LNCaP clone FGC (cell line): ENCODE results near the gene AQP11.

Source experiments
- DNase-seq: peaks from one replicate; pipeline ENCODE4 v3.0.0-alpha.2; 2011; ENCODE audit warnings: low read depth
- H3K4me3 ChIP-seq: 2 replicates; pipeline ENCODE4 v1.5.1; 2011; ENCODE audit warnings: mild to moderate bottlenecking, low read depth, low read length, control low read depth
- CTCF ChIP-seq: IDR thresholded peaks from 2 replicates; pipeline ENCODE4 v1.5.1; 2012; ENCODE audit warnings: mild to moderate bottlenecking; ENCODE audit not compliant: control insufficient read depth, insufficient read depth; ENCODE audit errors: extremely low read depth

The AQP11 gene

DNA sequence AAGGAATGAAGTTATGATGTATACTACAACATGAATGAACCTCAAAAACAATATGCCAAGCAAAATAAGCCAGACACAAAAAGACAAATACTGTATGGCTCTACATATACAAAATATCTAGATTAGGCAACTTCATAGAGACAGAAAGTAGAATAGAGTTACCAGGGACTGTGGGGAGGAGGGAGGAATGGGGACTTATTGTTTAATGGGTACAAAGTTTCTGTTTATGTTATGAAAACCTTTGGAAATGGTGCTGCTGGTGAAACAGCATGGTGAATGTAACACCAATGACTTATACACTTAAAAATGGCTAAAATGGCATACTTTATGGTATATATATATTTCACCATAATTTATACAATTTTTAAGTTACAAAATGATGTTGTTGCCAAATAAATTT lies 4.1 kb downstream of the AQP11 start:
- DNase-seq, result no peak
- H3K4me3 ChIP-seq, result no peak overlapping the region
- no peak for TF ChIP-seq CTCF

DNA sequence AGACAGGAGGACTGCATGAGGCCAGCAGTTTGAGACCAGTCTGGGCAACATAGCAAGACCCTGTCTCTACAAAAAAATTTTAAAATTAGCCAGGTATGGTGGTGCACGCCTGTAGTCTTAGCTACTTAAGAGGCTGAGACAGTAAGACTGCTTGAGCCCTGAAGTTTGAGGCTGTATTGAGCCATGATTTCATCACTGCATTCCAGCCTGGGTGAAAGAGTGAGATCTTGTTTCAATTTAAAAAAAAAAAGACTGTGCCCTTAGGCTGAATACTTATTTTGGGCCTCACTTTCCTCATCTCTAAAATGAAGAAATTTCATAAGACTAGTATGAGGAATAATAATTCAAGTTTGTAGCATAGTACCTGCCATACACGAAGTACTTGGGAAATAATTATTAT lies 6.9 kb downstream of the AQP11 start:
- no peak for TF ChIP-seq CTCF
- no peak overlapping the region for H3K4me3 ChIP-seq

GRCh38 chr11:77598195-77598594 lies 8.4 kb downstream of the AQP11 start:
- peak; percentile 69 for DNase-seq
- H3K4me3 ChIP-seq, result no peak overlapping the region
- TF ChIP-seq CTCF, result no peak

More for the DNA sequence above, 6.9 kb downstream of the AQP11 start:
- no peak for DNase-seq

DNA sequence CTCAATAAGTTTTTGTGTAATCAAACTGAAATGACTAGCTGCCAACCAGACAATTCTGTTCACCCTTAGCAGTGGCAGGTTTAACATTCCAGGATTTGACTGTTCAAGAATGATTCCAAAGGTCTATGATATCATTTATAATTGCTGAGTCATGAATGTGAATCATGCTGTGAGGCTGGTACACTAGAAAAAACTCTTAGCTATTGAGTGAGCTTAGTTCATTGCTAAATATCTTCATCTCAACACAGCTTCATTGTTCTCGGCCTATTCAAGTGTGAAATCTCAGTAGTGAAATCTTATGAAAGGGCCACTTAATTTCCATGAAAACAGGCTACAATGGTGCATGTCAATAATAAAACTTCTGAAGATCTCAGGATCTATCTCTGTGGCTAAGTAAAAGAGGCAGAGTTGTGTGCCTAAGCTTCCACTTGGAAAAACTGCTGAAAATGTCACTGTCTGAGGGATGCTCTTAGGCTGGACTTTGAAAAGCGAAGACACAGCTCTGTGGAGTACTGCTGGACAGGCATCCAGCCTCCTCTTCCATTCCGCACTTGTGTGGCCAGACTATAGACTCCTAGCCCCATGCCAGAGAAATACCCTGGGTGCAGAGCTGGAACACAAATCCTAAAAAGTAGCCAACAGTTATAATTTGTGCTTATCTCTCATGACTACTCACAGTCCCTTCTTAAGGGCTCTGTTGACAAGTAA lies 12.8 kb downstream of the AQP11 start:
- DNase-seq, result no peak
- TF ChIP-seq CTCF, result no peak
- H3K4me3 ChIP-seq, result no peak overlapping the region

- no peak overlapping the region for H3K4me3 ChIP-seq
- DNase-seq, result no peak
- no peak for TF ChIP-seq CTCF
These were observed 14.5 kb downstream of the AQP11 start for GRCh38 chr11:77604281-77604680.

- H3K4me3 ChIP-seq, result no peak overlapping the region
- no peak for DNase-seq
- no peak for TF ChIP-seq CTCF
These were observed 19.5 kb downstream of the AQP11 start for GRCh38 chr11:77609234-77609633.

DNA sequence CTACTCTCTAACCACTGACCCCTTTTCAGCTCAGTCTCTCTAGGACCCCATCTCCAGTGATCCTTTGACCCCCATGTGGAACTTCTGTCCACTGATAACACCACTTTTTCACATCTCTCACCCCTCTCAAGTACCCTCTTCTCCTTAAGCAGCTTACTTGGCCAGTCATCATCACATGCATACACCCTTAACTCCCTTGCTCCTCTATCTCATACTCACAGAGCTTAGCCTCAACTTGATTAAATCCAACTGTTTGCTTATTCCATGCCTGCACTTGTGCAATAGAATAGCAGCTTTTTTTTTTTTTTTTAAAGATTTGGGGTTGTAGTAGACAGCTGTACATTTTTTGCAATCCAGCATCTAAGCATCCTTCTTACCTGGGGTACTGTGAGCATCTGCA lies 22.2 kb downstream of the AQP11 start:
- TF ChIP-seq CTCF, result no peak
- no peak for DNase-seq
- H3K4me3 ChIP-seq, result no peak overlapping the region
